Medulla oblongata (tissue), 1 donor: Measurements from ENCODE around the gene NEK10.
"Not testable (repeated sequence)": the region's sequence is repeated elsewhere in the genome, so short reads cannot be mapped to it uniquely, and the experiment has no call there.

Experiments
- DNase-seq: peaks from one replicate; pipeline ENCODE4 v3.0.0-alpha.2; 2015; ENCODE audit errors: extremely low spot score

Gene NEK10, protein sequence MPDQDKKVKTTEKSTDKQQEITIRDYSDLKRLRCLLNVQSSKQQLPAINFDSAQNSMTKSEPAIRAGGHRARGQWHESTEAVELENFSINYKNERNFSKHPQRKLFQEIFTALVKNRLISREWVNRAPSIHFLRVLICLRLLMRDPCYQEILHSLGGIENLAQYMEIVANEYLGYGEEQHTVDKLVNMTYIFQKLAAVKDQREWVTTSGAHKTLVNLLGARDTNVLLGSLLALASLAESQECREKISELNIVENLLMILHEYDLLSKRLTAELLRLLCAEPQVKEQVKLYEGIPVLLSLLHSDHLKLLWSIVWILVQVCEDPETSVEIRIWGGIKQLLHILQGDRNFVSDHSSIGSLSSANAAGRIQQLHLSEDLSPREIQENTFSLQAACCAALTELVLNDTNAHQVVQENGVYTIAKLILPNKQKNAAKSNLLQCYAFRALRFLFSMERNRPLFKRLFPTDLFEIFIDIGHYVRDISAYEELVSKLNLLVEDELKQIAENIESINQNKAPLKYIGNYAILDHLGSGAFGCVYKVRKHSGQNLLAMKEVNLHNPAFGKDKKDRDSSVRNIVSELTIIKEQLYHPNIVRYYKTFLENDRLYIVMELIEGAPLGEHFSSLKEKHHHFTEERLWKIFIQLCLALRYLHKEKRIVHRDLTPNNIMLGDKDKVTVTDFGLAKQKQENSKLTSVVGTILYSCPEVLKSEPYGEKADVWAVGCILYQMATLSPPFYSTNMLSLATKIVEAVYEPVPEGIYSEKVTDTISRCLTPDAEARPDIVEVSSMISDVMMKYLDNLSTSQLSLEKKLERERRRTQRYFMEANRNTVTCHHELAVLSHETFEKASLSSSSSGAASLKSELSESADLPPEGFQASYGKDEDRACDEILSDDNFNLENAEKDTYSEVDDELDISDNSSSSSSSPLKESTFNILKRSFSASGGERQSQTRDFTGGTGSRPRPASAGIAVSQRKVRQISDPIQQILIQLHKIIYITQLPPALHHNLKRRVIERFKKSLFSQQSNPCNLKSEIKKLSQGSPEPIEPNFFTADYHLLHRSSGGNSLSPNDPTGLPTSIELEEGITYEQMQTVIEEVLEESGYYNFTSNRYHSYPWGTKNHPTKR

DNA sequence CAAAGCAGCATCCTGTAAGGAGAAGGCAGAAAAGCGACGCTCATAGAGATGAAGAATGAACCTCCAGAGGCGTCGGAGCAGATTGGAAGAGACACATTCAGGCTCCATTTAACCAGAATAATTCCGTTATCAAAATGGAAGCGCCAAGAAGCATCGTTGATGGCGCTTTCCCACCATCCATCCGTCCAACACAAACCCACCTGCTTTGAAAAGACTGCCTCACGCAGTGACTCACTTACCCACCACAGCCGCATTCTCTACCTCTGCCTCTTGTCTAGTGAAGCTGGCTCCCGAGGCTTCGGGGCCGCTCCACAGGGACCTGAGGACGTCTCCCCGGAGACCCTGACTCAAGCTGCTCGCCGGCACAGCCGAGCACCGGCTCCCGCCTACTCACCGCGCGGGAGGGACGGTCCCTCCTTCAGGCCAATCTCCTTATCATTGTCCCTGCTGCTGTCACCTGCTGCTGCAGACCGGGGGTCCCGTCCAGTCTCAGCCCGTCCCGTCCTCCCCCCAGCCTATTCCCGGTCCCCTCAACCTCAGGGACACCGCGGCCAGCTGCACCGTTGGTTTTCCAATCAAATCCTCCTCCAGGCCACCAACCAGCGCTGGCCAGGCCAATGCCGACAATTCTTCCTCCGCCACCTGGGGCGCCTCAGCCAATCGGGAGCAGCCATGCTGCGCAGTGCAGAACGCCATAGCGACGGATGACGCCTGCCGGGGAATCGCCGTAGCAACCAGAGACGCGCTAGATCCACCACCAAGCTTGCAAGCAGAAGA, at the start of gene NEK10:
NEK10 (minus strand) TSS at position 553 of the 777 bp plus-strand sequence. CDS start 16,501 bp downstream, outside the sequence.
- peak; percentile 83 for DNase-seq

DNA sequence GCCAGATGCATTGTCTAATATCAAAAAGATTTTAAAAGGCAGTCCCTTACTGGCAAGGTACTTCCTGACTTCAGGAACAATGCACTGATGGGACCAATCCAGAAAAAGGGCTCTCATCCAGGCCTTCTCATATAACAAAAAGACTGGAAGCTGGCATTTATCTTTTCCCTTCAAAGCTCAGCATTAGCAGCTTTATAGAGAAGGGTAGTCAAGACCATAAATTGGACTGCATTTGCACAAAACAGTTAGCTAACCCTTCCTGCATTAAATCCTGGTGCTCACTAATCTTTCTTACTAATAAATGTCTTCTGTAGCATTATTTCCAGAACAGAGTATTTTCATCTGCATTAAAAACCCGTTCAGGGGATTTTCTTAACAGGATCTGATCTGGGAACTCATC, 46.0 kb upstream of the NEK10 start:
- DNase-seq = no peak

DNA sequence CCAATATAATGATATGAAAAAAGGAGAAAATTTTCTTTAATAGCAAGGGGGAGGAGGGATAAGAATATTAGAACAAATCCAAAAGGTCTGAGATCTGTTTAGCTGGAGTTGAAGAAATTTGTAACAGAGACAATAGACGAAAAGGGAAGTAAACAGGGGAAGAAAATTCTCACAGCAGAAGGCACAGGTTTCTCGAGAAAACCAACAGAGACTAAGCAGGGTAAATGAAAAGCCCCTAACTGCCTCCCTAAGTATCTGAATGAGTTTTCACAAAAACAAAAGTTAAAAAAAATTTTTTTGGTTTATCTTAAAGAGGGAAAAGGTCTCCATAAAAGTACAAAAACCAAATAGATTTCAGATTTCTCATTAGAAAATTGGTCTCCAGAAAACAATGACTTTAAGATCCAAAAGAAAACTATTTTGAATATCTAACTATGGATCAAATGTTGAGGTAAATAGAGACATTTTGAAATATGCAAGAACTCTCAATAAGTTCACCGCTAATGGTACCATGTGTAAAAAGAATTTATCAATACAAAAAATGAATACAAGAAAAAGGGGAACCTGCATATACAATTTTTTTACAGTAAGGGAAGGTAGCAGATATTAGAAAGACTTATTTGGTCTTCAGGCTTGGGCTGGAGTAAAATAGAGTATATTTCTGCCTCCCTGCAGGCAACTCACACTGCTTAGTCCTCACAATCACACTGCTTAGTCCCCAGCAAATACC, 23.9 kb upstream of the NEK10 start:
- DNase-seq = no peak

DNA sequence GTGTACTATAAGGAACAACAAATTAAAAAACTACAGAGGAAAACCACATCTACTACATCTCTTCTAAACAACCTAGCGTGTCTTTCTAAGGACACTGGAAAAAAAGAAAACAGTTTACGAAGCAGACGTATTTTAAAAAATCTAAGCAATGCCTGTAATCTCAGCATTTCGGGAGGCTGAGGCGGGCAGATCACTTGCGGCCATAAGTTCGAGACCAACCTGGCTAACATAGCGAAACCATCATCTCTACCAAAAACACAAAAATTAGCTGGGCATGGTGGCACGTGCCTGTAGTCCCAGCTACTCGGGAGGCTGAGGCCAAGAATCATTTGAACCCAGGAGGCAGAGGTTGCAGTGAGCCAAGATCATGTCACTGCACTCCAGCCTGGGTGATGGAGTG, 23.2 kb upstream of the NEK10 start:
- DNase-seq = not testable (repeated sequence)

DNA sequence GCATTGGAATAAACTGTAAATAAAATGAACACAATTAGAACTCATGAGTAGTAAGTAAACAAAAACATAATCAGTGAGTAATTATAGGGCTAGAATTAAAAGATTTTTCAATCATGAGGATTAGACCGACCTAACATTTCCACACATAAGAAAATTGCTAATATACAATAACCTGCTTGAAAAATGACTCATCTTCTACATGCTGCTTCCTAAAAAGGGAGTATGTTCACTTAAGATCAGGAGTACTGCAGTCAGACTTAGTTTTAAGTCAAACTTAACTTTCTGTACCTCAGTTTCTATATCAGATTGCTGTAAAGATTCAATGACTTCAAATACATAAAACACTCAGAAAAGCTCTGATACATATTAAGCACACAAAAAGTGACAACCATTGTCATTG, 22.6 kb upstream of the NEK10 start:
- DNase-seq = no peak

DNA sequence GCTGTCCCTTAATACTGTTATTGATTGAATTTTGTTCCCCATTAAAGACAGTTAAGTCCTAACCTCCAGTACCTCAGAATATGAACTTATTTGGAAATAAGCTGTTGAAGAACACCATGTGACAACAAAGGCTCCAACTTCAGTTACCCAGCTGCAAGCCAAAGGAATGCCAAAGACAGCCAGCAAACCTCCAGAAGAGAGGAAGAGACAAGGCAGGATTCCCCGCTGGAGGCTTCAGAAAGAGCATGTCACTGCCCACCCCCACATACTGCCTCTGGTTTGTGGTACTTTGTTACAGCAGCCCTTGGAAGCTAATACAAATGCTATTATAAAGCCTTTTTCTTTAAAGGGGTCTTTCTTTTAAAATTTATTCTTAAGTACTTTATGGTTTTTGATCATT, 18.4 kb upstream of the NEK10 start:
- DNase-seq = no peak

DNA sequence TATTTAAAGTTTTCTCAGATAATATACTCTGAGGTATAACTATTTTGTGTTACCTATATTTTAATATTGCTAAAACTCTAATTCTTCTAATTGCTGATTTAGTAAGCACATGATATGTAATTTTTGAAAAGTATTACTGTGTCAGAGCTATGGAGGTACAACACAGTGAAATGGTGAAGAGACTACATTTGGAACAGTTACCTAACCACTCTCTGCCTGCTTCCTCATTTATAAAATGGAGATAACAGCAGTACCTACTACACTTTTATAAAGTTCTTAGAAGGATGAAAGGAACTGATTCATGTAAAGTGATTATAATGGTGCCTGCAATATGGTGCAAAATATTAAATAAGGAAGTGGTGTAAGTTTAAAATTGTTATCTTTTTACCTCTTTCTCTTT, 16.3 kb upstream of the NEK10 start:
- no peak for DNase-seq

DNA sequence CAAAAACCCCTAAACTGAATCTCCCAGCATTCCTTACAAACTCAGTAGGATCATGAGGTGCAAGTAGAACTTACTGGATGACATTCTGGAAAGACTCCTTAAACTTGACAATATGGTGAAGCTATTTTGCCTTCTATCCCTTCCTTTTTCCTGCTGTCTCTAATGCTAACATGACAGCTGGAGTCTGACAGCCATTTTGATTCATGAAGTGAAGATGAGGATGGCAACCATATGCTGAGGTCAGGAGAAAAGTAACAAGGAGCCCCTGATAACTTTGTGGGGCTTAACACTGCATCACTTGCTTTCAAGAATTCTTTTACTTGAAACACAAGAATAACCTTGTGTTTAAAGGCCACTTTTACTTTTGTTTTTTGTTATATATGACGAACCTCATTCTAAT, 15.0 kb upstream of the NEK10 start:
- DNase-seq = no peak

DNA sequence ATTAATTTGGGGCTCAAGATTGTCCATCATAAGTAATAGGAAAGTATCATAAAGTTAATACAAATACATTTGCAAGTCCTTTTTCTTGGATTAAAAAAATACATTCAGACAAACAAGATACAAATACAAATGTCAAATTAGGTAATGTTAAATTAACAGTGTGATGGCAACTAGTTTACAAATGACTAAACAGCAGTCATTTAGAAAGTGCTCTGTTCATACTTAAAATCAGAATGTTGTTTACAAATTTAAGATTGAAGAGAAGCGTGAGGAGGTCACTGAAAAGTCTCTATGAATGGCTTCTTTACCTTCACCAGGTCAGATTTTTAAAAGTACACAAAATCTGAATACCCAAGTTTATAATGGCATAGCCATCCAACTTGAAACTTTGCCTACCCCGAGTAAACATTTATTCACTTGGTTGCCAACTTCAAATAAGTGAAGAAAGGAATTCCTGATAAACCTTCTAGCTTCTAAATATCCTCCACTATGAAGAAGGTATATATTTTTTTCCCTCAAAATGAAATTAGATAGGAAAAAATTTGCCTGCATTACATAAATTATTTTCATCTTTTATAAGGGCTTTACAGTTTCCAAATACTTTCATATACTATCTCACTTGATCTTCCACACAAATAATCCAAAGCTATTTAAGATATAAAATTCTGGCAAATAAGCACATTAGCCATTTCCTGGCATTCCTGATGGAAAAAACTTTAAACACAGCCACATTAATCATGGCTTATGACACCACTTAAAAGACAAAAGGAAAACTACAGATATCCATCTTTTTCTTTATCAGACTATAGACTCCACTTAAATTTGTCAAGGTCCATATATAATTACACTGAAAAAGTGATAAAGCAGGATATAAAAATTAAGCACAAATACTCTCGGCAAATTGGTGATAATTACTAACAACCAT, 11.5 kb upstream of the NEK10 start:
- no peak for DNase-seq

DNA sequence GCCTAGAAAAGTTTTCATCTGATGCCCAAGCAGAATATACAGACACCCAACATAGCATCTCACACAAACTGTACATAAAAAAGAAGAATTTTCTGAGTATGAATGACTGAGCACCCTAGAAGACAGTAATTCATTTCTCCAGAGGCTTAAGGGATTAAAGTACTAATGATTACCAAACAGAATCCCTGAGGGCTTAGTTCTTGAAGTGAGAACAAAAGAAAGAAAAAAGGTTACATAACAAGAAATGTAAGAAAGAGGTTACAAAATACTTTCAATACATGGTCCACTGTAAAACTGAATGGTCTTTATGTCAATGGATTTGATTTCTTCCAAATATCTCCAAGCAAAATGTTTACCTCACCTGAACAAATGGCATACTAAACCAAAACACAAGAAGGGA, 9.1 kb upstream of the NEK10 start:
- DNase-seq = no peak

DNA sequence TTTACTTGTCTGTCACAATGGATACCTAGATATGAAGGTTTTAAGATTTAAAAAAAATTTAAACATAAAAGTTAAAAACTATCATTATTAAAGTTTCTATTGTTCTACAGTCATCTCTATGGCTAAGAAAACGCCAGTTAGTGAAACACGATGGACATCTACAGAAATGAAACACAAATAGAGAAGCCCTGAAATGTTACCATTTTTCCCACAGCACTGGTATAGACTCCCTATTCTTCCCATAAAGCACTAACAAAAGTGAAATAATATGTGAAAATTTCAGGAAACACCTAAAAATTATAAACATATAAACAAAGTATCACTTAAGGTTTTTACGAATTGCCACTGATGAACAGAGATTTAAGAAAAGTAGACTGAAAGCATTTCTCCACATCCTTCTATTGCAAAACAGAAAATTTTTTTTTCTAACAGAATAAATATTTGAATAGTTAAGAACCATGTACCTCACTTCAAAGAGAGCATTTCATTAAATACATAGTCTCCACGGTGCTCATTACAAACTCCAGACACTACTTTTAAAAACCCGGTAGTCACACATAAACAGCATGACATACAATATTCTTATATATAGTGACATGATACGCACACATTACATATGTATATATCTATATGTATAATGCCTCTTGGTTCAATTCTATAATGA, 7.1 kb upstream of the NEK10 start:
- no peak for DNase-seq

DNA sequence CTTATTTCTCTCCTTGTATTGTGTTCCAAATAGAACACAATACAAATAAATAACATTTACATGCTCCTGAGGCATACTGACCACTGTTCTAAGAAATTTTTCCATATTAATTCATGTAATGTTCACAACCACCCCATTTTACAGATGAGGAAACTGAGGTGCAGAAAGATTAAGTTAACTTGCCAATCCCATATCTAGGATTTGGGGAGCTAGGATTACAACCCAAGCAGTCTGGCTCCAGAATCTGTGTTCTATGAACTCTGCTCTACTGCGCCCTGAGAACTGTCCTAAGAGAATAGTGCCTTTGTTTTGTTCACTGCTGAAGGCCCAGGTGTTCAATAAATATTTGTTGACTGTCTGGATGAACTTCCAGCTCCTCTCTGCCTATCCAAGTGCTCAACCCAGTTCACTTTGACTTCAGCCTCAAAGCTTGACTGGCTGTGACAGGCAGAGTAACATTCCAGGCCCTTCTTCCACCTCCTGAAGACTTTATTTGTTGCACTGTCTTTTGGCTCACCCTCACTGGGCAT, 3.1 kb downstream of the NEK10 start:
- no peak for DNase-seq

DNA sequence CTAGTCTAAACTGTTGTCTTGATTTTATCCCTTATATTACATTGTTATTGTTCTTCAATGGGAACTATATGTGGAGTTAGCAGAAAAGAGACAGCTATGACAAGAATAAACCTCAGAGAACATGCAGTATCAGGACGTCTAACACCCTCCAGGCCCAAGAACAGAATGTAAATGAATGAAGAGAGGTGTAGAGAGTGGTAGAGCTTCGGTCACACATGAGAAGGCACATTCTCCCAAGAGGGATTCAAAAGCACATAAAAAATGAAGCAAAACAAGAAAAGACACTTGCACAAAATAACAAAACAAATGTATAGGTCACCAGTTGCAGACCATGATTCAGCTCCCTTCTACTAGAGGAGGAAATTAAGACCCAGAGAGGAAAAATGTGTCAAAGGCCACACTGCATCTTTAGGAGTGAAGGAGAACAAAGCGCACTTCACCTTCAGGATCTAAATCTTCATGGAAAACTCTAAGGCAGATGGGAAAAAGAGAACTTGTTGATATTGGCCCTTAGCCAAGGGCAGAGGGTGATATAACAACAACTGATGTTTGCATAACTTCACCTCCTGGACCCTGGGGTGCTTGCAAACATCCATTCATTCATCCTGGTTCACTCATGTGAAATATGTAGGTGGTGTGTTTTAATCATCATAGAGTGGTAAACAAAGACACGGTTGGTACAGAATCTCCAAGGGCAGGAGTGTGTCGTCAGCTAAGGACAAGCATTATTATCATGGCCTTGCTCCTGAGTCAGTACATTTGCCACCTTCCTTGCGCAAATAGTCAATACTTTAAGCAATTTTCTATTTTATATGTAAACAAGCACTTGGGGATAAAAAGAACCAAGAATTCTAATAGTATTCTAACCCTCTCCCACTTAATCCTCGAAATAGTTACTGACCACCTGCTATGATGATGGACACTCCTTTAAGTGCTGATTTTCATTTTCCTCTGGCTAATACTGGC, 8.8 kb downstream of the NEK10 start:
- DNase-seq = no peak

DNA sequence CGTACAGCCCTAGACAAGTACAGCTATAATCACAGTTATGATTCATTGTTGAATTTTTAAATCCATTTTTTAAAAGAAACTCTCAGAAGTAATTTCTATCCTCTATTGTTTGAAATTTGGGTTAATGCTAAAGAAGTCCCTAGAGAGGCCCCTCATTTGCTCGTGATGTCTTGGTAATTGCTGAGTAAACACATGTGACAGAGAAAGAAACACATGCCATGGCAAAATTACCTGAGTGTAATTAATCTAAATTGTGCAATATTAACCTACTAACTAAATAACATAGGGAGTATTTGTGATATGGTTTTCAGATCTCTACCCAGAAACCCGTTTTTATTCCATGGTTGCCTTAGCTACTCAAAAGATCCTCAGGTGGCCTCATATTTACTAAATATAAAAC, 10.8 kb downstream of the NEK10 start:
- DNase-seq = no peak

DNA sequence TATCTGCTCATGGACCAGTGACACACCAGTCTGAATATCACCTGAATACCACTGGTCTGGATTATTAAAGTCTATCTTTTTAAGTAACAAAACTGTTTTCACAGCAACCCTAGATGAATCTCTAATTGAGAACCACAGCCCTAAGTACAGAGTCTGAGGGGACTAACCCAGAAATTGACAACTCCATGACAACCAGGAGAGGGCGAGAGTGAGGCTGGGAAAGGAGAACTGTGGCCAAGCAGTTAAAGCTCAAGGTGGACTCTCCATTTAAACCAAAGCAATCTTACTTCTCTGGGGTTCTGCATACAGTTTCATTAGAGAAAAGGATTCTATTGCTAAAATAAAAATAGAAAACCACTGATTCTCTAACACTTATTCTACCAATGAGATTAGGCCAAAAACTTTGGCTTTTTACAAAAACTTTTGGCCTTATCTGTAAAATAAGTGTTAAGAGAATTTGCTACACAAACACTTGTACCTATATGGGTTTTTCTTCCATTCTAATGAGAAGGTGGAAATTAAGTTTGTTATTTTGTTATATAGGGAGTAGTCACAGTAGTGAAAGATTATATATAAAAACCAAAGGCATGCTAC, 11.4 kb downstream of the NEK10 start:
- peak; percentile 72 for DNase-seq

DNA sequence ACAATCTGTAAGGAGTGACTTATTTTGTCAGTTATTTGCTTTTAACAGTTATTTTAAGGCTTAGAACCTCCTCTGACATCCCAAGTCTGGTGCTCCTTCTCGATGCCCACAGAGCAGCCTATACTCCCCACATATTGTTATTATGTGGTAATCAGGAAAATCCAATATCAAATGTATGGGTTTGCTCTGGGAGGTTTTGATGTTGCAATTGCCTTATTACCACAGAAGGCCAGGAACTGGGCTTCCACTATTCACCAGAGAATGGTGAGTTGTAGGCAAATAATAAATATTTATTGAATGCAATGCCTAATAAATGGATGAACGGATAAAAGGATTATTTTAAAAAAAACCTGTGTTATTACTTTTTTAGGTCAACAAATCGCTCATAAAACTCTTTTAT, 12.2 kb downstream of the NEK10 start:
- no peak for DNase-seq

DNA sequence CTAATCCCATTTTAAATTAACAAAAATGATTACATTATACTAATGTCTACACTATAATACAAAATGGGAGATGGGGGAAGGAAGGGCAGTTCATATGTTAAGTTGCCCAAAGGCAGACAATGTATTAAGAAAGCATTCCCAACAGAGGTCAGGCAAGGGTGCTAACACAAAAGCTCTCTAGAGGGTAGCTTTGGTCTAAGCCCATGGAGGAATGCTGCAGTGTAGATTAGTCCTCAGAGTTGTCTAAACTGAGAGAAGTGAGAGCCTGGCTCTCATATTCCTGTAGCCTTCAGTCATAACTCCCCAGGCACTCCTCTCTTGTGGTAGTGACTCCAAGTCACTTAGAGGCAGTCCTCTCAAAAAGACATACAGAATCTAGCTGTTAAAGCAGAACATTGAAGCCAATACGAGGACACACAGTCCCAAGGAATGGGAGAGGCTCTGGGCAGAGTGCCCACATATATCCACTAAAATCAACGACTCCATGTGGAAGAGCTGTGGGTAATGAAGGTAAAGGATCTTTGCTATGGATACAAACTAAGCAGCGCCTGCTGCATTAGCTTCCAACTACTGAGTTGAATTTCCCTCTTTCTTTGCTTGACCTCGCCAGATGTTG, 14.5 kb downstream of the NEK10 start:
- DNase-seq = no peak
